Testis (tissue), 2 donors: ENCODE data around the gene TMEM181.

Experiments used
- CTCF ChIP-seq, 3 experiments: fragments of 450-650 bp in 2 of 3; fragments of 200-600 bp in 1 of 3; sonication (generic) in 1 of 3; IDR thresholded peaks; one replicate each; pipeline ENCODE4 v1.5.1; 2016 to 2019; ENCODE audit warnings: antibody characterized with exemption in 3 of 3, mild to moderate bottlenecking in 2 of 3, moderate library complexity in 1 of 3
- POLR2A ChIP-seq: fragments of 450-650 bp; IDR thresholded peaks from one replicate; pipeline ENCODE4 v1.6.1; 2017; ENCODE audit warnings: antibody characterized with exemption, mild to moderate bottlenecking, moderate library complexity

DNA sequence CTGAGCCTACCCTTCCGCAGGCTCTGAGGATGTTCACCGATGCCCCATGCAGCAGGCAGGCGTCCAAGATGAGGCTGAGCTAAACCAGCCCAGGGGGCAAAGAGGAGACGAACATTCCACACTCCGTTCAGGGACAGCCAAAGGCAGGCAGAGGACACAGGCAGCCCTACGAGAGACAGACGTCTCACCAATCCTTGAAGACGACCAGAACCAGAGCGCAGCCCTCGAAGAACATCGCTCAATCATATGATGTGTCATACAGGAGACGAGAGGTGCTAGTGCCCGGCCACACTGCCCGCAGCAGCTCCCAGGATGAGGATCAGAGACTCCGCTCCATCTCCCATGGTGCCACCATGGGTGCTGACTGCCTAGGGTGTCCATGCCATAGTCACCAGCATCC, 35.6 kb upstream of the TMEM181 start:
- TF ChIP-seq POLR2A (no peak), CTCF (IDR thresholded peaks at IDR 0.05) (no peak)
